Measurements from ENCODE around the gene SLFNL1.

GRCh38 chr1:41032147-41032546, 10.6 kb upstream of the SLFNL1 start:
- TF ChIP-seq CTCF (IDR thresholded peaks at IDR 0.05) (no peak), POLR2A (IDR thresholded peaks at IDR 0.05) (no peak)
